Upper lobe of left lung (tissue), 6 donors: ENCODE data around the gene EYS. TPM values are rescaled to one million over a fixed set of nuclear protein-coding genes. Genes with fewer than 3 reads are reported as not detected.

ENCODE experiments used
- ATAC-seq, 2 donors: fragments of 200-7000 bp; cut with Tn5 transposase; one replicate each; pipeline ENCODE4 v1.9.1; 2022; ENCODE audit warnings: mild to moderate bottlenecking in 2 of 2, moderate library complexity in 2 of 2; ENCODE audit not compliant: low FRiP score in 2 of 2
- DNase-seq, 2 donors: peaks; one replicate each; pipeline ENCODE4 v3.0.0-alpha.2; 2019 to 2020
- H3K27ac ChIP-seq, 4 donors: fragments of 200-600 bp; sonication (generic); one replicate each; pipeline ENCODE4 v1.5.1; 2016 to 2019
- H3K27me3 ChIP-seq, 4 donors: fragments of 200-600 bp; sonication (generic); one replicate each; pipeline ENCODE4 v1.5.1; 2017 to 2019
- H3K36me3 ChIP-seq, 4 donors: fragments of 200-600 bp; sonication (generic); one replicate each; pipeline ENCODE4 v1.5.1; 2016 to 2019
- H3K4me1 ChIP-seq, 4 donors: fragments of 200-600 bp; sonication (generic); one replicate each; pipeline ENCODE4 v1.5.1; 2018 to 2019
- H3K4me3 ChIP-seq, 4 donors: fragments of 200-600 bp; sonication (generic); one replicate each; pipeline ENCODE4 v1.5.1; 2017 to 2019; ENCODE audit warnings: mild to moderate bottlenecking in 2 of 4, moderate library complexity in 1 of 4
- H3K9me3 ChIP-seq, 4 donors: fragments of 200-600 bp; sonication (generic); one replicate each; pipeline ENCODE4 v1.5.1; 2018 to 2019
- CTCF ChIP-seq, 6 experiments: fragments of 450-650 bp in 4 of 6; fragments of 200-600 bp in 2 of 6; sonication (generic) in 2 of 6; IDR thresholded peaks; one replicate each; pipeline ENCODE4 v1.5.1; 2016 to 2019; ENCODE audit warnings: antibody characterized with exemption in 6 of 6
- EP300 ChIP-seq, 4 donors: sonication (generic); formaldehyde crosslinking; IDR thresholded peaks; one replicate each; pipeline ENCODE4 v1.5.1; 2017; ENCODE audit warnings: antibody characterized with exemption in 4 of 4, control low read depth in 2 of 4
- POLR2A ChIP-seq, 4 donors: fragments of 450-650 bp; IDR thresholded peaks; one replicate each; pipeline ENCODE4 v1.5.1; 2016 to 2017; ENCODE audit warnings: antibody characterized with exemption in 4 of 4, mild to moderate bottlenecking in 2 of 4
- POLR2AphosphoS5 ChIP-seq, 2 donors: sonication (generic); formaldehyde crosslinking; IDR thresholded peaks; one replicate each; pipeline ENCODE4 v1.5.1; 2017; ENCODE audit warnings: antibody characterized with exemption in 2 of 2
- WGBS, 2 donors: methylation state at CpG; one replicate each; pipeline ENCODE4 v1.1.5; 2017 to 2018; 5-methylcytosine and 5-hydroxymethylcytosine counted together
- total RNA-seq, 6 donors: library from RNA; depleted of rRNA in 4 of 6; stranded (reverse); fragments of >200 nt in 4 of 6; gene quantifications; one replicate each; pipeline versions ENCODE4 v1.1.0 to v1.2.1, GENCODE V29; 2016 to 2021
- donor health status: DM: no; HTN: no; CAD: no; lungs with moderate emphysema.
- donor health status: DM: no; HTN: yes; CAD: no; lungs with severe emphysema.

EYS gene
- total RNA-seq, 6 donors from 2014 or later = under 0.01 to 0.46 (median 0.28) TPM; not detected in 2

- TF ChIP-seq EP300 (IDR thresholded peaks at IDR 0.05) (no peak), POLR2AphosphoS5 (IDR thresholded peaks at IDR 0.05) (no peak), CTCF (IDR thresholded peaks at IDR 0.05) (no peak), POLR2A (IDR thresholded peaks at IDR 0.05) (no peak)
- no peaks in the 10 kb centered on the region for H3K27me3 ChIP-seq
- DNase-seq (no peak), ATAC-seq (no peak)
- H3K27ac ChIP-seq = no peak overlapping the region
- WGBS, 2 donors = 77 to 95% methylated on average over 1 of the region's 1 CpG
- no peaks in the 10 kb centered on the region for H3K9me3 ChIP-seq
- H3K4me3 ChIP-seq = no peak overlapping the region
- no peaks in the 10 kb centered on the region for H3K36me3 ChIP-seq
- no peaks in the 10 kb centered on the region for H3K4me1 ChIP-seq
These were observed 1622.8 kb downstream of the EYS start for GRCh38 chr6:64084185-64084663.

- WGBS, 2 donors = 92 to 94% methylated on average over 2 of the region's 2 CpGs
- no peak for TF ChIP-seq EP300 (IDR thresholded peaks at IDR 0.05)
- no peak for TF ChIP-seq CTCF (IDR thresholded peaks at IDR 0.05)
- no peak for TF ChIP-seq POLR2A (IDR thresholded peaks at IDR 0.05)
- TF ChIP-seq POLR2AphosphoS5 (IDR thresholded peaks at IDR 0.05) = no peak
- DNase-seq = no peak
- Histone ChIP-seq H3K27me3 (no peaks in the 10 kb centered on the region), H3K4me3 (no peak overlapping the region), H3K27ac (no peak overlapping the region), H3K9me3 (no peaks in the 10 kb centered on the region), H3K36me3 (no peaks in the 10 kb centered on the region), H3K4me1 (no peaks in the 10 kb centered on the region)
- no peak for ATAC-seq
These were observed 1623.8 kb downstream of the EYS start for GRCh38 chr6:64083261-64083660.

- no peak for TF ChIP-seq POLR2A (IDR thresholded peaks at IDR 0.05)
- no peak for TF ChIP-seq POLR2AphosphoS5 (IDR thresholded peaks at IDR 0.05)
- no peak for TF ChIP-seq CTCF (IDR thresholded peaks at IDR 0.05)
- TF ChIP-seq EP300 (IDR thresholded peaks at IDR 0.05) = no peak
- WGBS, 2 donors = 41 to 50% methylated on average over 2 of the region's 2 CpGs
- no peaks in the 10 kb centered on the region for H3K36me3 ChIP-seq
These were observed 1625.6 kb downstream of the EYS start for GRCh38 chr6:64081453-64081852.

GRCh38 chr6:64074981-64075380, 1632.0 kb downstream of the EYS start:
- WGBS, 2 donors = 55 to 79% methylated on average over 1 of the region's 1 CpG
- DNase-seq = no peak
- H3K4me3 ChIP-seq = no peak overlapping the region
- H3K27ac ChIP-seq = no peak overlapping the region
- no peaks in the 10 kb centered on the region for H3K9me3 ChIP-seq
- H3K36me3 ChIP-seq = no peaks in the 10 kb centered on the region
- H3K4me1 ChIP-seq = no peaks in the 10 kb centered on the region
- ATAC-seq = no peak
- TF ChIP-seq POLR2AphosphoS5 (IDR thresholded peaks at IDR 0.05) (no peak), POLR2A (IDR thresholded peaks at IDR 0.05) (no peak), EP300 (IDR thresholded peaks at IDR 0.05) (no peak), CTCF (IDR thresholded peaks at IDR 0.05) (no peak)
- no peaks in the 10 kb centered on the region for H3K27me3 ChIP-seq

More at GRCh38 chr6:64081453-64081852, 1625.6 kb downstream of the EYS start:
- no peaks in the 10 kb centered on the region for H3K9me3 ChIP-seq
- DNase-seq (no peak), ATAC-seq (no peak)
- H3K27me3 ChIP-seq = no peaks in the 10 kb centered on the region
- no peaks in the 10 kb centered on the region for H3K4me1 ChIP-seq
- H3K27ac ChIP-seq = no peak overlapping the region
- no peak overlapping the region for H3K4me3 ChIP-seq

- no peak for ATAC-seq
- Histone ChIP-seq H3K27ac (no peak overlapping the region), H3K27me3 (no peaks in the 10 kb centered on the region), H3K4me1 (no peaks in the 10 kb centered on the region), H3K36me3 (no peaks in the 10 kb centered on the region), H3K4me3 (no peak overlapping the region), H3K9me3 (no peaks in the 10 kb centered on the region)
- DNase-seq = no peak
- WGBS, 2 donors = 70 to 82% methylated on average over 1 of the region's 1 CpG
- TF ChIP-seq POLR2AphosphoS5 (IDR thresholded peaks at IDR 0.05) (no peak), EP300 (IDR thresholded peaks at IDR 0.05) (no peak), POLR2A (IDR thresholded peaks at IDR 0.05) (no peak), CTCF (IDR thresholded peaks at IDR 0.05) (no peak)
These were observed 1634.3 kb downstream of the EYS start for GRCh38 chr6:64072686-64073085.
